HEK293 (cell line): Measurements from ENCODE around the gene COP1.

Experiments used
- GFI1B ChIP-seq: fragments of 450-650 bp; formaldehyde crosslinking; IDR thresholded peaks from 2 replicates; pipeline ENCODE4 v1.5.1; 2016; ENCODE audit warnings: missing biosample characterization, missing genetic modification characterization
- KLF10 ChIP-seq: fragments of 450-650 bp; IDR thresholded peaks from 2 replicates; pipeline ENCODE4 v1.5.1; 2018; ENCODE audit warnings: missing biosample characterization, mild to moderate bottlenecking, missing genetic modification characterization
- OSR2 ChIP-seq: fragments of 450-650 bp; formaldehyde crosslinking; IDR thresholded peaks from 2 replicates; pipeline ENCODE4 v1.5.1; 2016; ENCODE audit warnings: missing biosample characterization, missing genetic modification characterization
- OVOL3 ChIP-seq: fragments of 450-650 bp; formaldehyde crosslinking; IDR thresholded peaks from 2 replicates; pipeline ENCODE4 v1.5.1; 2016; ENCODE audit warnings: missing biosample characterization, missing genetic modification characterization
- SP2 ChIP-seq: fragments of 450-650 bp; formaldehyde crosslinking; IDR thresholded peaks from 2 replicates; pipeline ENCODE4 v1.5.1; 2016; ENCODE audit warnings: missing biosample characterization, missing genetic modification characterization
- ZBTB21 ChIP-seq: fragments of 450-650 bp; formaldehyde crosslinking; IDR thresholded peaks from 2 replicates; pipeline ENCODE4 v1.5.1; 2017; ENCODE audit warnings: missing biosample characterization, missing genetic modification characterization
- ZNF169 ChIP-seq: fragments of 450-650 bp; formaldehyde crosslinking; IDR thresholded peaks from 2 replicates; pipeline ENCODE4 v1.5.1; 2016; ENCODE audit warnings: missing biosample characterization, missing genetic modification characterization
- ZNF423 ChIP-seq: fragments of 450-650 bp; formaldehyde crosslinking; IDR thresholded peaks from 2 replicates; pipeline ENCODE4 v1.5.1; 2016; ENCODE audit warnings: missing biosample characterization, missing genetic modification characterization
- ZNF747 ChIP-seq: fragments of 450-650 bp; formaldehyde crosslinking; IDR thresholded peaks from 2 replicates; pipeline ENCODE4 v1.5.1; 2016; ENCODE audit warnings: missing biosample characterization, missing genetic modification characterization
- ZSCAN23 ChIP-seq: fragments of 450-650 bp; formaldehyde crosslinking; IDR thresholded peaks from 2 replicates; pipeline ENCODE4 v1.5.1; 2016; ENCODE audit warnings: missing biosample characterization, missing genetic modification characterization
- TF ChIP-seq, protein P1 (sequence below): fragments of 450-650 bp; formaldehyde crosslinking; IDR thresholded peaks from 2 replicates; pipeline ENCODE4 v1.5.1; 2016; ENCODE audit warnings: missing biosample characterization, missing genetic modification characterization
- TF ChIP-seq, protein P2 (sequence below): fragments of 450-650 bp; formaldehyde crosslinking; IDR thresholded peaks from 2 replicates; pipeline ENCODE4 v1.5.1; 2016; ENCODE audit warnings: missing biosample characterization, missing genetic modification characterization
- TF ChIP-seq, protein P3 (sequence below): fragments of 450-650 bp; formaldehyde crosslinking; IDR thresholded peaks from 2 replicates; pipeline ENCODE4 v1.5.1; 2016; ENCODE audit warnings: missing biosample characterization, missing genetic modification characterization

DNA sequence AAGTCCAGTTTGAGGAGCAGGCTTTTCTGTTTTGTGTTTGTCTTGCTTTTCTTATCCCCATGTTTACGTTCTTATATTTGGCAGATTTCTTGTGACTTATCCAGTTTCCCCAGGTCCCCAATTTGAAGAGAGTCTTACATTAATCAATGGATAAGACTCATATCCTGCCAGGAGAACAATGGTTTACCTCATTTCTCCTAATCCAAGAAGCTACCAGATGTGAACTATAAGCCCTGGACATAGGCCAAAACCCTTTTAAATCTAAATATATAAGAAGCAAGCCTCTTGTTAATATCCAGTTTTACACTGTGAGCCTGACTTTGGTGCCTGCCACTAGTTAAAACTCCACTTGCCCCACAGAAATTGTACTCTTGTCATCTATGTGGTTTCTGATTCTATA, 15.1 kb upstream of the COP1 start:
- no peak for TF ChIP-seq ZBTB21 (tag by site-specific recombination)
- TF ChIP-seq, protein P1, sequence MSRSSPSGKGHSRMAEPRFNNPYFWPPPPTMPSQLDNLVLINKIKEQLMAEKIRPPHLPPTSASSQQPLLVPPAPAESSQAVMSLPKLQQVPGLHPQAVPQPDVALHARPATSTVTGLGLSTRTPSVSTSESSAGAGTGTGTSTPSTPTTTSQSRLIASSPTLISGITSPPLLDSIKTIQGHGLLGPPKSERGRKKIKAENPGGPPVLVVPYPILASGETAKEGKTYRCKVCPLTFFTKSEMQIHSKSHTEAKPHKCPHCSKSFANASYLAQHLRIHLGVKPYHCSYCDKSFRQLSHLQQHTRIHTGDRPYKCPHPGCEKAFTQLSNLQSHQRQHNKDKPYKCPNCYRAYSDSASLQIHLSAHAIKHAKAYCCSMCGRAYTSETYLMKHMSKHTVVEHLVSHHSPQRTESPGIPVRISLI (tag by site-specific recombination): no peak
- no peak for TF ChIP-seq ZNF747
- TF ChIP-seq, protein P2, sequence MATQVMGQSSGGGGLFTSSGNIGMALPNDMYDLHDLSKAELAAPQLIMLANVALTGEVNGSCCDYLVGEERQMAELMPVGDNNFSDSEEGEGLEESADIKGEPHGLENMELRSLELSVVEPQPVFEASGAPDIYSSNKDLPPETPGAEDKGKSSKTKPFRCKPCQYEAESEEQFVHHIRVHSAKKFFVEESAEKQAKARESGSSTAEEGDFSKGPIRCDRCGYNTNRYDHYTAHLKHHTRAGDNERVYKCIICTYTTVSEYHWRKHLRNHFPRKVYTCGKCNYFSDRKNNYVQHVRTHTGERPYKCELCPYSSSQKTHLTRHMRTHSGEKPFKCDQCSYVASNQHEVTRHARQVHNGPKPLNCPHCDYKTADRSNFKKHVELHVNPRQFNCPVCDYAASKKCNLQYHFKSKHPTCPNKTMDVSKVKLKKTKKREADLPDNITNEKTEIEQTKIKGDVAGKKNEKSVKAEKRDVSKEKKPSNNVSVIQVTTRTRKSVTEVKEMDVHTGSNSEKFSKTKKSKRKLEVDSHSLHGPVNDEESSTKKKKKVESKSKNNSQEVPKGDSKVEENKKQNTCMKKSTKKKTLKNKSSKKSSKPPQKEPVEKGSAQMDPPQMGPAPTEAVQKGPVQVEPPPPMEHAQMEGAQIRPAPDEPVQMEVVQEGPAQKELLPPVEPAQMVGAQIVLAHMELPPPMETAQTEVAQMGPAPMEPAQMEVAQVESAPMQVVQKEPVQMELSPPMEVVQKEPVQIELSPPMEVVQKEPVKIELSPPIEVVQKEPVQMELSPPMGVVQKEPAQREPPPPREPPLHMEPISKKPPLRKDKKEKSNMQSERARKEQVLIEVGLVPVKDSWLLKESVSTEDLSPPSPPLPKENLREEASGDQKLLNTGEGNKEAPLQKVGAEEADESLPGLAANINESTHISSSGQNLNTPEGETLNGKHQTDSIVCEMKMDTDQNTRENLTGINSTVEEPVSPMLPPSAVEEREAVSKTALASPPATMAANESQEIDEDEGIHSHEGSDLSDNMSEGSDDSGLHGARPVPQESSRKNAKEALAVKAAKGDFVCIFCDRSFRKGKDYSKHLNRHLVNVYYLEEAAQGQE (tag by site-specific recombination): no peak
- no peak for TF ChIP-seq GFI1B
- TF ChIP-seq, protein P3, sequence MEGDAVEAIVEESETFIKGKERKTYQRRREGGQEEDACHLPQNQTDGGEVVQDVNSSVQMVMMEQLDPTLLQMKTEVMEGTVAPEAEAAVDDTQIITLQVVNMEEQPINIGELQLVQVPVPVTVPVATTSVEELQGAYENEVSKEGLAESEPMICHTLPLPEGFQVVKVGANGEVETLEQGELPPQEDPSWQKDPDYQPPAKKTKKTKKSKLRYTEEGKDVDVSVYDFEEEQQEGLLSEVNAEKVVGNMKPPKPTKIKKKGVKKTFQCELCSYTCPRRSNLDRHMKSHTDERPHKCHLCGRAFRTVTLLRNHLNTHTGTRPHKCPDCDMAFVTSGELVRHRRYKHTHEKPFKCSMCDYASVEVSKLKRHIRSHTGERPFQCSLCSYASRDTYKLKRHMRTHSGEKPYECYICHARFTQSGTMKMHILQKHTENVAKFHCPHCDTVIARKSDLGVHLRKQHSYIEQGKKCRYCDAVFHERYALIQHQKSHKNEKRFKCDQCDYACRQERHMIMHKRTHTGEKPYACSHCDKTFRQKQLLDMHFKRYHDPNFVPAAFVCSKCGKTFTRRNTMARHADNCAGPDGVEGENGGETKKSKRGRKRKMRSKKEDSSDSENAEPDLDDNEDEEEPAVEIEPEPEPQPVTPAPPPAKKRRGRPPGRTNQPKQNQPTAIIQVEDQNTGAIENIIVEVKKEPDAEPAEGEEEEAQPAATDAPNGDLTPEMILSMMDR: no peak
- no peak for TF ChIP-seq SP2 (tag by site-specific recombination)
- TF ChIP-seq ZSCAN23 (tag by site-specific recombination): no peak
- no peak for TF ChIP-seq ZNF423 (tag by site-specific recombination)
- no peak for TF ChIP-seq KLF10 (tag by site-specific recombination)
- no peak for TF ChIP-seq OVOL3
- TF ChIP-seq ZNF169 (tag by site-specific recombination): no peak
- TF ChIP-seq OSR2 (tag by site-specific recombination): no peak
